Thymus (tissue), 11 donors: ENCODE data around the gene SPECC1L. TPM values are rescaled to one million over a fixed set of nuclear protein-coding genes. Genes with fewer than 3 reads are reported as not detected.

Source experiments
- DNase-seq, 9 donors: peaks; one replicate each; pipeline ENCODE4 v3.0.0-alpha.2; 2013; ENCODE audit warnings: low spot score in 9 of 9, low read depth in 6 of 9, missing footprints in 1 of 9
- H3K27ac ChIP-seq, 2 donors: one replicate each; pipeline ENCODE4 v1.5.1; 2013; ENCODE audit warnings: control low read depth in 1 of 2, low read depth in 1 of 2, low read length in 1 of 2, mild to moderate bottlenecking in 1 of 2, moderate library complexity in 1 of 2
- H3K27me3 ChIP-seq, 2 donors: one replicate each; pipeline ENCODE4 v1.5.1; 2013; ENCODE audit warnings: low read length in 1 of 2; ENCODE audit not compliant: control insufficient read depth in 2 of 2, insufficient read depth in 1 of 2
- H3K36me3 ChIP-seq, 2 donors: one replicate each; pipeline ENCODE4 v1.5.1; 2013; ENCODE audit warnings: low read length in 1 of 2, mild to moderate bottlenecking in 1 of 2, moderate library complexity in 1 of 2; ENCODE audit not compliant: control insufficient read depth in 2 of 2, insufficient read depth in 2 of 2
- H3K4me1 ChIP-seq, 2 donors: one replicate each; pipeline ENCODE4 v1.5.1; 2013; ENCODE audit warnings: low read length in 2 of 2; ENCODE audit not compliant: control insufficient read depth in 2 of 2, insufficient read depth in 2 of 2
- H3K4me3 ChIP-seq, 2 donors: one replicate each; pipeline ENCODE4 v1.5.1; 2013; ENCODE audit warnings: low read length in 2 of 2, control low read depth in 1 of 2, mild to moderate bottlenecking in 1 of 2
- H3K9me3 ChIP-seq, 2 donors: one replicate each; pipeline ENCODE4 v1.5.1; 2013; ENCODE audit warnings: low read length in 1 of 2, mild to moderate bottlenecking in 1 of 2; ENCODE audit not compliant: control insufficient read depth in 2 of 2, insufficient read depth in 1 of 2
- WGBS: extraction: QIAGEN DNeasy Blood & Tissue Kit; methylation state at CpG from one replicate; pipeline ENCODE4 v1.1.7; 2013; 5-methylcytosine and 5-hydroxymethylcytosine counted together
- polyA plus RNA-seq: library from polyadenylated mRNA; stranded (reverse); fragments of 200-250 nt; gene quantifications from one replicate; pipeline ENCODE4 v1.2.3, GENCODE V29; 2013
- total RNA-seq: library from RNA; stranded (reverse); fragments of 120-200 nt; gene quantifications from one replicate; pipeline ENCODE4 v1.2.4, GENCODE V29; 2013
- donor health status: healthy.

SPECC1L gene
- total and polyA plus RNA-seq, 2 donors = 11.6 to 20.5 TPM

DNA sequence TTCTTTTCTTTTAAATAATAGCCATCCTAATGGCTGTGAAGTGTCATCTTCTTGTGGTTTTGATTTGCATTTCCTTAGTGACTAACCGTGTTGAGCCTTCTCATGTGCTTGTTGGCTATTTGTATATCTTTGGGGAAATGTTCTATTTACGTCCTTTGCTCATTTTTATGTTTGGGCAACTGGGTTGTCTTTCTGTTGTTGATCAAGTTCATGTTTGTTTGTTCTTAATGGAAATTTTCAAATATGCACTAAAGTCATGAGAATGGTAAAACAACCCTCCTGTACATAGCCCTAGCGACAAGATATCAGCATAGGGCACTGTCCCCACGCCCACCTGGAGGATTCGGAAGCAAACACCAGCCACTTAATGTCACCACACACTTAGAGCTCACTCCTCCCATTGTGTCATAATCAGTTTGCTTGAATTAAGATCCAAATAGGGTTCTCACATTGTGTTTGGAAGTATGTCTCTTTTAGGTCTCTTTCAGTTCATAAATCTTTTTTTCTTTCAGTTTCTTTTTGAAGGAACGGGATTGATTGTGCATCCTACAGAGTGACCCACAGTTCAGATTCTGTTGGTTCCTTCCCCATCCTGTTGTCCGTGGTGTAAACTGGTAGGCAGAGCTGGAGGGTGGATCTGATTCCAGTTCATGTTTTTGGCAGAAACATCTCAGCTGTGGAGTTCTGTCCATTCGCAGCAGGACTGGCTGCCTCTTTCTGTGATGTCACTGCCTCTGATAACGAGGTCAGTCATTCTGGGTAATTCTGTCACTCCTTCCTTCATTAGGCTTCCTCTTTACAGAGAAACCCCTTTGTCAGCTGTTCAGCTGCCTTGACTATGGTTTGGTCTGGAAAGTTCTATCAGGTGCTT is 130.3 kb downstream of the SPECC1L start:
- no peak overlapping the region for H3K27ac ChIP-seq
- no peaks in the 10 kb centered on the region for H3K9me3 ChIP-seq
- no peak overlapping the region for H3K4me3 ChIP-seq
- no peaks in the 10 kb centered on the region for H3K27me3 ChIP-seq
- WGBS = 92% methylated on average over 9 of the region's 9 CpGs
- H3K36me3 ChIP-seq = peaks cover 30 to 55% of the 10 kb centered on the region in 2 donors
- H3K4me1 ChIP-seq = peaks cover 0 to 12% of the 10 kb centered on the region in 2 donors
- no peak for DNase-seq

DNA sequence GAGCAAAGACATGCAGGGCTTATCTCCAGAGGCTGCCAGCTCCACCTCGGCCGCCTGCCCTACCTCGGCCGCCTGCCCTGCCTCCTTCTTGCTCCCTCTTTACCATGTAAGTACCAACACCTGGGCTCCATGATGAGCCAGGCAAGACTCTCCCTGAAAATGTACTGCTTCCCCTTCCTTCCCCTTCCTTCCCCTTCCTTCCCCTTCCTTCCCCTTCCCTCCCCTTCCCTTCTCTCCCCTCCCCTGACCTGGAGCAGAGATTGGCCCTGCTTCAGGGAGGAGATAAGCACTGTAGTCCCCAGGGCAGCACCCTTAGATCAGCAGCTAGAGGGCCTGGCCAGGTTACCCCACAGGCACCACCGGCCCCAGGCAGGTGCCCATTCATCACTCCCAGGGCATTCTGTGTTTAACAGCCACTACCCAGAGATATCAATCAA is 131.3 kb downstream of the SPECC1L start:
- DNase-seq = no peak
- H3K36me3 ChIP-seq = peaks cover 25 to 48% of the 10 kb centered on the region in 2 donors
- 100% methylated on average over 5 of the region's 5 CpGs for whole genome bisulfite sequencing
- no peaks in the 10 kb centered on the region for H3K27me3 ChIP-seq
- H3K4me3 ChIP-seq = no peak overlapping the region
- no peaks in the 10 kb centered on the region for H3K9me3 ChIP-seq
- no peak overlapping the region for H3K27ac ChIP-seq
- H3K4me1 ChIP-seq = peaks cover 0 to 22% of the 10 kb centered on the region in 2 donors

DNA sequence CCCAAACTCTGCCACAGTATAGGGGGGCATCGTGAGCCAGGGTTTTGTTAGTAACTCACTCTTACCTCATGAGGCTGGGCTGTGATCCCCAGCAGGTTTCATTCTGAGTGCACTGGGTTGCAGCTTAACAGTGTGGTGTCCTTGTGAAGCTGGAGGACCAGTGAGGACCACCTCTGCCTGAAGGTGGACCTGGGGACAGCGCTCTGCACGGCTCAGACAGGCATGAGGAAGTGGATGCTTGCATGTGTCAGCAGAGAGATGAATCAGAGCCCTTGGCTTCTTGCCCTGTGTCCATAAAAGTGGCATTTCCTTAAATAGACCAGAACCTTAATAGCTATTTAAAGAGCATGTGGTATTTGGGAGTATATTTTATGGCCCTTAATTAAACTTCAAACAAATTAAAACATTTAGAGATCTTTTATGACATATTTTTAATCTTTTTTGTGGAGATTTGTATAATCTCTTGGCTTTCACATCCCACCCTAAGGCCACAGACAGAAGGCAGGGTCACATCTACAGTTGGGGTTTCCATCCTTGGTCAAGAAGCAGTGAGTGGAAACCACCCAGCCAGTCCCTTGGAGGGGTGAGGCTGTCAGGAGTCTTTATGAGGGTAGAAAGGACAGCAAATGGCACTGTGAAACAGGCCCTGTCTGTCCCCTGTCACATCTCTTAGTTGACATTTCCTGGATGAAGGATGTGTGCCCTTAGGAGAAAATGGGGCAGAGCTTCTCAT is 132.0 kb downstream of the SPECC1L start:
- H3K4me3 ChIP-seq = no peak overlapping the region
- DNase-seq = no peak
- H3K27ac ChIP-seq = no peak overlapping the region
- peaks cover 24 to 44% of the 10 kb centered on the region in 2 donors for H3K36me3 ChIP-seq
- no peaks in the 10 kb centered on the region for H3K27me3 ChIP-seq
- H3K4me1 ChIP-seq = peaks cover 0 to 28% of the 10 kb centered on the region in 2 donors
- 78% methylated on average over 3 of the region's 3 CpGs for WGBS
- H3K9me3 ChIP-seq = no peaks in the 10 kb centered on the region

DNA sequence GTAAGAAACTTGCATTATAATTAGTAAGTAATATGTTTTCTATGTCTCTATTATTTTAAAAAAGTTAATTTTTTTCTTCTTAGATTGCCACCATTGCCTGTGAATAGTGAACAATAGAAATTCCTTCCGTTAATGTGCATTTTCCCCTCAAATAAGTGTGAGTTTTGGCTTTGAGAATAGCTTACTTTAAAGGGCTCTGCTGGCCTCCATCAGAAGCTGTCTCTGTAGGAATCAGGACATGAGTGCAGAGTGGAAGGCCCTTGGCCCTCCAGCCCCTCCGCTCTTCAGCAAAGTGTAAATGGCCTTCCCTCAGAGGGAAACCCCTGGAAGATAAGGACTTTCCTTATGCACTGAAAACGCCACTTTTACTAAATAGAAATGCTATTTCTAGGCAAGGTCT is 132.7 kb downstream of the SPECC1L start:
- Histone ChIP-seq H3K4me1 (peaks cover 0 to 28% of the 10 kb centered on the region in 2 donors), H3K4me3 (no peak overlapping the region), H3K27ac (no peak overlapping the region), H3K36me3 (peaks cover 30 to 40% of the 10 kb centered on the region in 2 donors), H3K9me3 (no peaks in the 10 kb centered on the region), H3K27me3 (no peaks in the 10 kb centered on the region)
- 98% methylated on average over 3 of the region's 3 CpGs for WGBS
- DNase-seq = no peak

DNA sequence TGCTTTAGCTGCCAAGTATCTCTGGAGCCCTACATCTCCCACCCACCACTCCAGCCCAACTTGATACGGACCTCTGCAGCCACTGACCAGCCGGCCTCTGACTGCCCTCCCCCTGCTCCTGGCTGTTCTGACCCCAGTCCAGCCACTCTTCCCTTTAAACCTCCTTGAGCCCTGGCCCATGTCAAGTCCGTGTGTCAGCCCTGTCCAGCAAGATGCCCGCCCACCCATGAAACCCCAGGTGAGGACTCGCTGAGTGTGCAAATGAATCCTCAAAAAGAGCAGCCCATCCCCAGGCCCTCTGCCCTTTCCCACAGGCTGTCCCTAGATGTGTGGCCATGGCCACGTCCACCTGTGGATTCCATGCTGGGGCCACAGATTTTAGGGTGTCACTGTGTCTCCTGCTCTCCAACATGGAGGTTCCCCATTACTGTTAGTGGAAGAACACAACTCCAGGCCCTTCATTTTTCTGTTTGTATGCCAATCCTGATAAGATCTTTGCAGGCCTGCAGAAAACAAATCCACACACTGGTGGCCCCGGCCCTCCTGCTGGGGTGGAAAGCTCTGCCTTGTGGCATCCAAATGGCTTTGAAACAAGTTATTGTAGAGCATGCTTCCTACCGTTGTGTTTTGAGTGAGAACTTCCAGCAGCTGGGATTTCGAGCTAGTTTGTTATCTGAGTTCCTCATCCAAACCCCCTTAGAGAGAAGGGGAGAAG is 134.1 kb downstream of the SPECC1L start:
- H3K4me1 ChIP-seq = peaks cover 0 to 23% of the 10 kb centered on the region in 2 donors
- WGBS = 97% methylated on average over 9 of the region's 9 CpGs
- no peaks in the 10 kb centered on the region for H3K9me3 ChIP-seq
- no peak overlapping the region for H3K27ac ChIP-seq
- H3K4me3 ChIP-seq = no peak overlapping the region
- DNase-seq = no peak
- no peaks in the 10 kb centered on the region for H3K27me3 ChIP-seq
- H3K36me3 ChIP-seq = peaks cover 30 to 45% of the 10 kb centered on the region in 2 donors

DNA sequence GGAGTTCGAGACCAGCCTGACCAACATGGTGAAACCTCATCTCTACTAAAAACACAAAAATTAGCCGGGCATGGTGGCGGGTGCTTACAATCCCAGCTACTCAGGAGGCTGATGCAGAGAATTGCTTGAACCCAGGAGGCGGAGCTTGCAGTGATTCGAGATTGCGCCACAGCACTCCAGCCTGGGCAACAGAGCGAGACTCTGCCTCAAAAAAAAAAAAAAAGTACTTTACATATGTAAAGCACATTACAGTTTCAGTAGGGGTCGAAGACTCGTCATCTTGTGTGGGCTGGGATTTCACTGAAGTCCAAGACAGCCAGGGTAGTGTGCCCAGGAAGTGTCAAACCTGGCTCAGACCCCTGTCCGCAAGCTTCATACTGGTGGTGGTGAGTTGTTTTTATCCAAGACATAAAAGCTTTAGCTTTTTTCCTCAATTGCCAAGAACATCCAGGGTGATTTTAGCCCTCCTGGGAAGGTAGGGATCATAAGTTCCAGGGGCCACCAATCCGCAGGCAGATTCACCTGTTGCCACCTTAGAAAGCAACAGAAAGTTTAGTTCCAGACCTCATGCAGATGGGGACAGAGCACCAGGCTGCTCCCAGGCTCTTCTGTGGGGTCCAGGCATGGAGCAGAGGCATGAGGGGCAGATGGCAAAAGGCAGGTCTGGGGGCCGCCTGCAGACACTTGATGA is 135.1 kb downstream of the SPECC1L start:
- DNase-seq = no peak

DNA sequence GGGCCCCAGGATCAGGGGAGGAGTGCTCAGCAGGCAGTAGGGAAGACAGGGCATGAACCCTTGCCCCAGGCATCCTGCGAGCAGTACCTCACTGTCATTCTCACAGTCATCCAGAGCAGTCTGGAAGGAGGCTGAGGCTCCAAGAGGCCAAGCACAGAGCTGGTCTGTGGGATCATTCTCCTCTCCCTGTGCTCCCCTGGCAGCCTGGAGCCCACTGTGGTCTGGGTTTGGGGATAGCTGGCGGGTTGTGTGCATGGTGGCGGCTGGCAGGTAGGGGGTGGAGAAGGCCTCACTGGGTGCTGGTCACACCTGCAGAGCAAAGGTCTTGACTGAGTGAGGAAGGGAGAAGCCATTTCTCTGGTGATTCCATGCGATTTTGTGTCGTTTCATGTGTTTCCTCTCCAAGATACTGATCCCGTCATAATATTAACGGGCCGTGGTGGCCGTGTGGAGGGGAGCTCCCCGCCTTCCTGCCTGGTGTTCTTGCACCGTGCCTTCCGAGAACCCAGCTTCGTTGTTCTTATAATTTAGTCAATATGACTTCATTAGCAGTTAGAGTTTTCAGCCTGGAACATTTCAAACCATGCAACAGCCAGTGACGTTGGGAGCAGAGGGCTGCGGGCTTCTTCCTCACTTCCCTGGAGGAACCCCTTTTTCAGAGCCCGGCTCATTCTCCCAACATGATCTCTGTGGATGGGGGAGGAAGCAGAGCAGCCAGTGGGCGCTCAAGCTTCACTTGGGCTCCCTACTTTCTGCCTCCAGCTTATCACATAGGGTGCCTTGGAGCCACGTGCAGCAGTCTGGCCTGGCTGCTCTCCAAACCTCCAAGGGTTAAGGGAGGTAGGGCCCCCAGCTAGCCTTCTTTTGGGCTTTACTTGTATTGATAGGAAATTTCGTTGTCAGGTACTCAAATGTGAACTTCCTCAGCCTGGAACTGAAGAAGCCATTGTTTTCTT is 136.0 kb downstream of the SPECC1L start:
- Histone ChIP-seq H3K36me3 (peaks cover 30 to 46% of the 10 kb centered on the region in 2 donors), H3K27me3 (no peaks in the 10 kb centered on the region), H3K9me3 (no peaks in the 10 kb centered on the region), H3K27ac (no peak overlapping the region), H3K4me1 (peaks cover 0 to 32% of the 10 kb centered on the region in 2 donors), H3K4me3 (no peak overlapping the region)
- 89% methylated on average over 19 of the region's 19 CpGs for WGBS
- no peak for DNase-seq

More for the DNA sequence above, 135.1 kb downstream of the SPECC1L start:
- H3K9me3 ChIP-seq = no peaks in the 10 kb centered on the region
- peaks cover 0 to 32% of the 10 kb centered on the region in 2 donors for H3K4me1 ChIP-seq
- H3K36me3 ChIP-seq = peaks cover 30 to 47% of the 10 kb centered on the region in 2 donors
- no peak overlapping the region for H3K4me3 ChIP-seq
- no peak overlapping the region for H3K27ac ChIP-seq
- WGBS = 98% methylated on average over 12 of the region's 12 CpGs
- H3K27me3 ChIP-seq = no peaks in the 10 kb centered on the region

DNA sequence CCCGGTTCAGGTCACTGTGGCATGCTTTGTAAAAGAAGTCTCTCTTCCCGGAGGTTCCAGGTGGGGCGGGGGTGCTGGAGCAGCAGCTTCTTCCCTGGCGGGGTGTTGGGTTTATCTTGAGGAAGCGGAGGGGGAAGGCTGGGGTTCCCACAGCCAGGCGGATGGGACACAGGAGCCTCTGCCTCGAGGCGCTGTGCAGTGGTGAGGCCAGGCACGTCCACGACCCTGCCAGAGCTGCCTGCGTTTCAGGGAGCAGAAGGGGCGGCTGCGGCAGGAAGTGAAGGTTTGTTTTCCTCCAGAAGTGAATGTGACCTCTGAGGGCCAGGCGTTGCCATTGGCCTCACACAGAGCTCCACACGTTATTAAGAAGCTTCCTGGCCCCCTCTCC is 136.6 kb downstream of the SPECC1L start:
- no peak for DNase-seq
- Histone ChIP-seq H3K4me3 (no peak overlapping the region), H3K9me3 (no peaks in the 10 kb centered on the region), H3K27ac (no peak overlapping the region), H3K36me3 (peaks cover 32 to 47% of the 10 kb centered on the region in 2 donors), H3K27me3 (no peaks in the 10 kb centered on the region), H3K4me1 (peaks cover 0 to 32% of the 10 kb centered on the region in 2 donors)
- 50% methylated on average over 15 of the region's 15 CpGs for whole genome bisulfite sequencing
